Loucy (cell line): ENCODE results near the gene CFAP70.
"Not testable (repeated sequence)": the region's sequence is repeated elsewhere in the genome, so short reads cannot be mapped to it uniquely, and the experiment has no call there.

Source experiments
- H2AFZ ChIP-seq: fragments of 200-600 bp; sonication (generic); 2 replicates; pipeline ENCODE4 v1.6.0; 2016; ENCODE audit warnings: antibody characterized with exemption, mild to moderate bottlenecking, low read length, moderate library complexity
- H3F3A ChIP-seq: fragments of 200-600 bp; 2 replicates; pipeline ENCODE4 v1.6.0; 2016; ENCODE audit warnings: antibody characterized with exemption, low read depth, mild to moderate bottlenecking
- H3K27me3 ChIP-seq: fragments of 200-600 bp; sonication (generic); 2 replicates; pipeline ENCODE4 v1.6.1; 2014; ENCODE audit warnings: low read length, mild to moderate bottlenecking; ENCODE audit not compliant: insufficient read depth, poor library complexity, severe bottlenecking
- H3K36me3 ChIP-seq: fragments of 200-600 bp; sonication (generic); 2 replicates; pipeline ENCODE4 v1.6.1; 2016; ENCODE audit warnings: low read length; ENCODE audit not compliant: insufficient read depth
- H3K4me1 ChIP-seq: fragments of 200-600 bp; sonication (generic); 2 replicates; pipeline ENCODE4 v1.5.1; 2014; ENCODE audit warnings: low read length, mild to moderate bottlenecking; ENCODE audit not compliant: insufficient read depth, poor library complexity, severe bottlenecking
- H3K4me2 ChIP-seq: fragments of 200-600 bp; sonication (generic); 2 replicates; pipeline ENCODE4 v1.6.0; 2014; ENCODE audit warnings: antibody characterized with exemption, low read length, low read depth, mild to moderate bottlenecking; ENCODE audit not compliant: poor library complexity, severe bottlenecking
- H3K4me3 ChIP-seq: fragments of 200-600 bp; sonication (generic); 2 replicates; pipeline ENCODE4 v1.5.1; 2014; ENCODE audit warnings: low read length, mild to moderate bottlenecking, mixed read lengths; ENCODE audit not compliant: poor library complexity, severe bottlenecking
- H3K79me2 ChIP-seq: fragments of 200-600 bp; sonication (generic); 2 replicates; pipeline ENCODE4 v1.6.1; 2014; ENCODE audit warnings: low read length; ENCODE audit not compliant: insufficient read depth
- H3K9ac ChIP-seq: fragments of 200-600 bp; sonication (generic); 2 replicates; pipeline ENCODE4 v1.6.0; 2014; ENCODE audit warnings: mild to moderate bottlenecking, low read depth, low read length, moderate library complexity; ENCODE audit not compliant: poor library complexity, severe bottlenecking
- H3K9me2 ChIP-seq: fragments of 200-600 bp; sonication (generic); replicated peaks from 2 replicates; pipeline ENCODE4 v1.6.1; 2016; ENCODE audit warnings: low read depth, low read length, mixed read lengths
- H3K9me3 ChIP-seq: fragments of 200-600 bp; sonication (generic); 2 replicates; pipeline ENCODE4 v1.6.1; 2014; ENCODE audit warnings: mild to moderate bottlenecking, antibody characterized with exemption, low read length, low read depth; ENCODE audit not compliant: insufficient read depth
- H4K20me1 ChIP-seq: fragments of 200-600 bp; sonication (generic); 2 replicates; pipeline ENCODE4 v1.6.0; 2014; ENCODE audit warnings: antibody characterized with exemption, low read length, mild to moderate bottlenecking; ENCODE audit not compliant: insufficient read depth, poor library complexity, severe bottlenecking
- CTCF ChIP-seq: fragments of 200-600 bp; sonication (generic); conservative IDR thresholded peaks from 2 replicates; pipeline ENCODE4 v1.5.1; 2014; ENCODE audit warnings: mild to moderate bottlenecking, antibody characterized with exemption, low read length
- EZH2phosphoT487 ChIP-seq: fragments of 200-600 bp; IDR thresholded peaks from 2 replicates; pipeline ENCODE4 v1.6.1; 2018; ENCODE audit warnings: antibody characterized with exemption, mild to moderate bottlenecking, moderate library complexity, borderline replicate concordance

The CFAP70 gene

GRCh38 chr10:73401636-73402035, 43.0 kb upstream of the CFAP70 start:
- no peaks in the 10 kb centered on the region for H3F3A ChIP-seq
- TF ChIP-seq CTCF = no peak
- TF ChIP-seq EZH2phosphoT487 = no peak
- no peak overlapping the region for H3K9ac ChIP-seq
- no peaks in the 10 kb centered on the region for H4K20me1 ChIP-seq
- H3K9me3 ChIP-seq = no peaks in the 10 kb centered on the region
- H3K36me3 ChIP-seq = peaks cover 11% of the 10 kb centered on the region
- no peak overlapping the region for H3K4me3 ChIP-seq
- peaks cover 41% of the 10 kb centered on the region for H3K79me2 ChIP-seq
- no peak overlapping the region for H2AFZ ChIP-seq
- H3K4me1 ChIP-seq = no peaks in the 10 kb centered on the region
- no peak overlapping the region for H3K4me2 ChIP-seq
- no peaks in the 10 kb centered on the region for H3K27me3 ChIP-seq
- no peaks in the 10 kb centered on the region for H3K9me2 ChIP-seq

- H3K9ac ChIP-seq = no peak overlapping the region
- H3K4me1 ChIP-seq = no peaks in the 10 kb centered on the region
- no peaks in the 10 kb centered on the region for H3K9me2 ChIP-seq
- H4K20me1 ChIP-seq = no peaks in the 10 kb centered on the region
- no peaks in the 10 kb centered on the region for H3K27me3 ChIP-seq
- H3K4me2 ChIP-seq = no peak overlapping the region
- no peak for TF ChIP-seq EZH2phosphoT487
- TF ChIP-seq CTCF = no peak
- H3K79me2 ChIP-seq = peaks cover 25% of the 10 kb centered on the region
- no peak overlapping the region for H2AFZ ChIP-seq
- peaks cover 34% of the 10 kb centered on the region for H3K36me3 ChIP-seq
- H3K9me3 ChIP-seq = no peaks in the 10 kb centered on the region
- H3K4me3 ChIP-seq = no peak overlapping the region
- H3F3A ChIP-seq = peaks cover 6% of the 10 kb centered on the region; the same call in 1 of the 2 replicates
These were observed 40.4 kb upstream of the CFAP70 start for GRCh38 chr10:73399063-73399462.

- peaks cover 6% of the 10 kb centered on the region; the same call in 1 of the 2 replicates for H3F3A ChIP-seq
- peaks cover 34% of the 10 kb centered on the region for H3K36me3 ChIP-seq
These were observed 39.4 kb upstream of the CFAP70 start for GRCh38 chr10:73398024-73398423.

GRCh38 chr10:73394325-73394724, 35.7 kb upstream of the CFAP70 start:
- peaks cover 51% of the 10 kb centered on the region for H3K36me3 ChIP-seq
- H2AFZ ChIP-seq, H3K9me3 ChIP-seq, H3K4me1 ChIP-seq, H3K9ac ChIP-seq, H4K20me1 ChIP-seq, H3K79me2 ChIP-seq, H3K9me2 ChIP-seq, H3K27me3 ChIP-seq, H3K4me2 ChIP-seq, H3F3A ChIP-seq, H3K4me3 ChIP-seq: not testable (repeated sequence)

More at GRCh38 chr10:73398024-73398423, 39.4 kb upstream of the CFAP70 start:
- Histone ChIP-seq H3K4me1 (no peaks in the 10 kb centered on the region), H3K27me3 (no peaks in the 10 kb centered on the region), H3K4me3 (no peak overlapping the region), H3K9ac (no peak overlapping the region), H3K9me2 (no peaks in the 10 kb centered on the region), H3K4me2 (no peak overlapping the region), H3K9me3 (no peaks in the 10 kb centered on the region), H3K79me2 (peaks cover 14% of the 10 kb centered on the region), H2AFZ (no peak overlapping the region), H4K20me1 (no peaks in the 10 kb centered on the region)
- TF ChIP-seq CTCF = peak; percentile 28; the same call in 1 of the 2 replicates
- no peak for TF ChIP-seq EZH2phosphoT487
